ENCODE measurements around the gene GDA. TPM values are rescaled to one million over a fixed set of nuclear protein-coding genes. Genes with fewer than 3 reads are reported as not detected.

The GDA gene
- total and polyA plus RNA-seq, 2 of the 8 experiments (the other 6 are each of a cell fraction or from before 2014, with no cell fraction given), result 0.35 to 3.0 TPM

- no peak for TF ChIP-seq CHD7 (IDR thresholded peaks at IDR 0.05; ENCODE audit: insufficient replicate concordance, low read length)
- TF ChIP-seq ATF2 (IDR thresholded peaks at IDR 0.05; ENCODE audit: low read length), result no peak
- no peak for TF ChIP-seq E2F6 (IDR thresholded peaks at IDR 0.05)
- TF ChIP-seq CTBP2 (IDR thresholded peaks at IDR 0.05; ENCODE audit: borderline replicate concordance, insufficient read depth, insufficient read length, low read length), result no peak
- no peak for TF ChIP-seq RXRA (IDR thresholded peaks at IDR 0.05; ENCODE audit: insufficient read depth, low read depth, low read length)
- no peak for TF ChIP-seq TCF12 (IDR thresholded peaks at IDR 0.05; ENCODE audit: low read depth, low read length)
- no peak for TF ChIP-seq POLR2AphosphoS5 (IDR thresholded peaks at IDR 0.05; ENCODE audit: low read depth, low read length)
- TF ChIP-seq FOSL1 (IDR thresholded peaks at IDR 0.05; ENCODE audit: insufficient read depth, low read depth, low read length), result no peak
- TF ChIP-seq GTF2F1 (IDR thresholded peaks at IDR 0.05; ENCODE audit: borderline replicate concordance, low read depth, low read length), result no peak
These were observed 44.2 kb downstream of the GDA start (continued) for GRCh38 chr9:72193478-72193881.
